Activated naive CD4-positive, alpha-beta T cell treated with anti-CD3 and anti-CD28 coated beads, Interleukin-2, amount 10 ng/mL, durations not matched to agents 7 days and 5 days (primary cell): ENCODE data around the gene TNNI3K.

Source experiments
- CTCF ChIA-PET: fragments of 350-600 bp; sonication (Branson Sonifier 250); formaldehyde crosslinking; loops from one replicate; lab custom pipeline; 2021; ENCODE audit warnings: antibody characterized with exemption; lab: Charles Lee
- DNase-seq: peaks from one replicate; pipeline ENCODE4 v3.0.0-alpha.2; 2020
- H3K27ac Mint-ChIP-seq: one replicate; pipeline ENCODE4 v1.8.0; 2021; ENCODE audit warnings: mild to moderate bottlenecking, moderate library complexity, mixed read lengths
- H3K27me3 Mint-ChIP-seq: one replicate; pipeline ENCODE4 v1.8.0; 2021; ENCODE audit warnings: mild to moderate bottlenecking, mixed read lengths
- H3K36me3 Mint-ChIP-seq: one replicate; pipeline ENCODE4 v1.8.0; 2021; ENCODE audit warnings: mixed read lengths
- H3K4me1 Mint-ChIP-seq: one replicate; pipeline ENCODE4 v1.8.0; 2021; ENCODE audit warnings: mixed read lengths
- H3K4me3 Mint-ChIP-seq: one replicate; pipeline ENCODE4 v1.8.0; 2021; ENCODE audit warnings: mild to moderate bottlenecking, moderate library complexity, mixed read lengths
- H3K9me3 Mint-ChIP-seq: one replicate; pipeline ENCODE4 v1.8.0; 2021; ENCODE audit warnings: mixed read lengths

The TNNI3K gene

DNA sequence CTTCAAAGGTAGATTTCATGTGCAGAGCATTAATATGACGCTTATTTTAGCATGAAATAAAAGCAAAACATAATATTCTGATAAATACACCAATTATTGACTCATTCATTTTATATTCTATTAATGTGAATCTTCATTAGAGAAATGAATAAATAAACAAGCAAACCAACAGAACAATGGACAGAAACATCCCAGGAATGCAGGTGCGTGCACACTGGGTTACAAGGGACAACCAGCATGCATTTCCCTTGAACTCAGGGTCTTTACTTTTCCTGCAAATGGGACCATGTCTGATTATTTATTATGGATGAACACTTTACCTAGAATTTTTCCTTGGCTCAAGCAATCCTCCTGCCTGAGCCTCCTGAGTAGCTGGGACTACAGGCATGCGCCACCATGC lies 263.7 kb downstream of the TNNI3K start:
- no peak overlapping the region for H3K27ac Mint-ChIP-seq
- CTCF ChIA-PET: no interaction called here

DNA sequence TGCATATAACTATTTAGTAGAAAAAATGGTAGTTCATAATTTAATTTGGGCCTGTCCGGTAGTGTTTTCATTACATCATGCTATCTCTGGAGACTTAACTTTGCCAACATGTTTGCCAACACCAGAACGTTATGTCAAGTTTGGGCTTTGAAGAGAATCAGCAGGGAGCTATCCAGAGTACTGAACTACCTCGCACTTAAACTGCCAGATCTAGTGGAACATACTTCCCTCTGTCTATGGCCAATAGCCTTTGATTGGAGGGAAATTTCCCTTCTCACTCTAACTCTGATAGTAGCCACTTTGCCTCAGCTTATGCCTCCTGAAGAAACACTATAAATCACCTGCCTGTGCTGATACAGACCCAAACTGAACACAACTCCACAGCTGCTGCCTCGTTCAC lies 267.2 kb downstream of the TNNI3K start:
- CTCF ChIA-PET: interaction anchor here (0.7 to 1.5 kb wide), 2 partner anchors 10 to 187 kb away, joined by 3 to 7 read pairs; partner anchors contain the start of gene LRRC53
- Mint-ChIP-seq H3K4me3 (no peak overlapping the region), H3K9me3 (no peaks in the 10 kb centered on the region), H3K27me3 (no peaks in the 10 kb centered on the region), H3K27ac (no peak overlapping the region), H3K4me1 (no peaks in the 10 kb centered on the region), H3K36me3 (no peaks in the 10 kb centered on the region)
- no peak for DNase-seq

More for the DNA sequence above, 263.7 kb downstream of the TNNI3K start:
- no peak overlapping the region for H3K4me3 Mint-ChIP-seq
- no peaks in the 10 kb centered on the region for H3K36me3 Mint-ChIP-seq
- no peaks in the 10 kb centered on the region for H3K4me1 Mint-ChIP-seq
- H3K9me3 Mint-ChIP-seq: no peaks in the 10 kb centered on the region
- DNase-seq: no peak
- H3K27me3 Mint-ChIP-seq: no peaks in the 10 kb centered on the region

GRCh38 chr1:74502858-74503257 lies 267.7 kb downstream of the TNNI3K start:
- H3K4me1 Mint-ChIP-seq: no peaks in the 10 kb centered on the region
- no peaks in the 10 kb centered on the region for H3K36me3 Mint-ChIP-seq
- CTCF ChIA-PET: interaction anchor here (0.7 to 1.5 kb wide), 2 partner anchors 9 to 187 kb away, joined by 3 to 7 read pairs; partner anchors contain the start of gene LRRC53
- DNase-seq: no peak
- H3K27me3 Mint-ChIP-seq: no peaks in the 10 kb centered on the region
- H3K9me3 Mint-ChIP-seq: no peaks in the 10 kb centered on the region
- H3K27ac Mint-ChIP-seq: no peak overlapping the region
- no peak overlapping the region for H3K4me3 Mint-ChIP-seq

DNA sequence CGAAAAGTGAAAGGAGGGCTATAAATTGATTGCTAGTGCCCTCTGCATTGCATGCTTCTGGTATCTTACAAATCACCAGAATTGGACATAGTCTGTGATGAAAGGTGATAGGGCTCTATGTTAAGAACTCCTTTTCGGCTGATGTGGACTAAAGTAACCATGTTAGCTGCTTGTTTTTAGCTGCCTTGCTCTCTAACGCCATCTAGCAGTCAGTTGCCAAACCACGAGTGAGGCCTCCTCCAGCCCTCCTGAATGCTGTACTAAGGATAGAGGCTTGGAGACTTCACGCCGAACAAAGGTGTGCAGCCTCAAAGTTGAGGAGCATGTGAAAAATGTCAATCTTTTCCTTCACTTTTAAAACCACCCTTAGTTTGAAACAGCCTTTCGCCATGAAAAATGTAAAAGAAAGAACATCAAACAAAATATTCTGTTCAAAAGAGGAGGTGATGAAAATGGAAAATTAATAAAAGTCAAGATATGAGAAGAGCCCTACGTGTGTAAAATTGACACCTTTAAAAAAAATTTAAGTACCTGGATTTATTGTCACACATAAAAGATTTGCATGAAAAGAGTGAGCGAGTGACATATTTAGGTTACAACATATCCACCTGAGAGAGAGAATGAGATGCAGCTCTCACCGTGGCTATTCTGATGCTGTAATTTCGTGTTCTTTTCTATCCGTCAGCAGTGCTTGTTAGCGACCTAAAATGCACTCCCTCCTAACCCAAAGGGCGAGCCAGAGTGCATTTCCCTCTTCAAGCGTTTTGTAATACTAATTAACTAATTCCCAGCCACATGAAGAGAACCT lies 269.1 kb downstream of the TNNI3K start:
- no peaks in the 10 kb centered on the region for H3K36me3 Mint-ChIP-seq
- H3K4me1 Mint-ChIP-seq: no peaks in the 10 kb centered on the region
- no peak overlapping the region for H3K4me3 Mint-ChIP-seq
- no peaks in the 10 kb centered on the region for H3K9me3 Mint-ChIP-seq
- peak; percentile 47 for DNase-seq
- no peaks in the 10 kb centered on the region for H3K27me3 Mint-ChIP-seq
- no peak overlapping the region for H3K27ac Mint-ChIP-seq
- CTCF ChIA-PET: interaction anchor here (0.7 kb wide), 1 partner anchor 107 kb away, joined by 3 read pairs; no protein-coding TSS in a partner anchor

- Mint-ChIP-seq H3K36me3 (no peaks in the 10 kb centered on the region), H3K4me3 (no peak overlapping the region), H3K27me3 (no peaks in the 10 kb centered on the region), H3K4me1 (no peaks in the 10 kb centered on the region), H3K27ac (no peak overlapping the region), H3K9me3 (no peaks in the 10 kb centered on the region)
- CTCF ChIA-PET: no interaction called here
- DNase-seq: no peak
These were observed 269.8 kb downstream of the TNNI3K start for GRCh38 chr1:74504933-74505512.

DNA sequence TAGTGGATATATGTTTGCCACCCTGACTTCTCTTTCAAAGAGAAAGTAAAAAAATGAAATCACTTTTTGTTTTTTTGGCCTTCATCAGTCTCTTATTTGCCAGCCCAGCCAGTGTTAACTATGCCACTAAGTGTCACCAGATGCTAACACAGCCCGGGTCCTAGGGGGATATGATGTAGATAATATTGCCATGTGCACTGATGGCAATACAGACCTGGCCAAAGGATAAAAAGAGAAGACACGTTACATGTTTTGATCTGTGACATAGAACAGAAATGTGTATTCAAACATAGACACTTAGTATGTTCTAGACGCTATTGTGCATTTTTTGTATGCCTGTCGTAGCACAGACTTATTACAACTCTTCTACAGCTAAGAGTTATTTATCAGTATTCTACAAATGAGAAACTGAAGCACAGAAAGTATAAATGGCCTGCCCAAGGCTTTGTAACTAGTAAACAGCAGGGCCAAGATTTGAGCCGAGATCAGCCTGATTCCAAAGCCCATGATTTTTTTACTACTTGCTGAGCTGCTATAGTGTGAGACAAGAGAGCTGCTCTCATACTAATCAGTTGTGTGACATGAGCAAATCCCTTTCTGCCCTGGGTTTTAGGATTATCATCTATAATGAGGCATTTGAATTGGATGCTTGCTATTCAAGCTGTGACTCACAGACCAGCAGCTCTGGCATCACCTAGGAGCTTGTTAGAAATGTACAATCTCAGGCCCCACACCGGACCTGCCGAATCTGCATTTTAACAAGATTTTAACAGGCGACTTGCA lies 270.9 kb downstream of the TNNI3K start:
- H3K9me3 Mint-ChIP-seq: no peaks in the 10 kb centered on the region
- no peak for DNase-seq
- H3K4me3 Mint-ChIP-seq: no peak overlapping the region
- H3K4me1 Mint-ChIP-seq: no peaks in the 10 kb centered on the region
- H3K27ac Mint-ChIP-seq: no peak overlapping the region
- H3K27me3 Mint-ChIP-seq: no peaks in the 10 kb centered on the region
- no peaks in the 10 kb centered on the region for H3K36me3 Mint-ChIP-seq
- CTCF ChIA-PET: no interaction called here

DNA sequence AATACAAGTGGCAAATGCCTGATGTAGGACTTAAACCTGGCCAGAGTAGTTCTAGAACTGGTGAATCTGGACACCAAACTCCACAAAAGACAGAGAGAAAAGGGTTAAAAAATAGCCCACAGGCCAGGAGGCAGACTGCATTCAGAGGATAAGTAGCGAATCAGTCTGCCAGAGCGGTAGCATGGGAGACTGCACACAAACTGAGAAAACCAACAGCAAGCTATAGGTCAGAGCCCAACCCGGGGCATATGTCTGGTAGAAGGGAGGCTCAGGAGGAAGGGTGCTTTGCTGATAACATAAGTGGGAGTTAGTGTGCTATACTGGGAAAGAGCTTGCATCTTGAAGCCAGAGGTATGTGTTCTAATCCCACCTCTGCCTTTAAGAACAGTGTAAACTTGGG lies 273.3 kb downstream of the TNNI3K start:
- H3K27ac Mint-ChIP-seq: peak overlapping the region; percentile 24
- no peak overlapping the region for H3K4me3 Mint-ChIP-seq
- CTCF ChIA-PET: no interaction called here
- H3K9me3 Mint-ChIP-seq: no peaks in the 10 kb centered on the region
- DNase-seq: no peak
- no peaks in the 10 kb centered on the region for H3K36me3 Mint-ChIP-seq
- H3K27me3 Mint-ChIP-seq: no peaks in the 10 kb centered on the region
- no peaks in the 10 kb centered on the region for H3K4me1 Mint-ChIP-seq

- CTCF ChIA-PET: interaction anchor here (1.2 kb wide), 1 partner anchor 9 kb away, joined by 7 read pairs; no protein-coding TSS in a partner anchor
- DNase-seq: no peak
- H3K36me3 Mint-ChIP-seq: no peaks in the 10 kb centered on the region
- no peaks in the 10 kb centered on the region for H3K4me1 Mint-ChIP-seq
- H3K27me3 Mint-ChIP-seq: no peaks in the 10 kb centered on the region
- no peaks in the 10 kb centered on the region for H3K9me3 Mint-ChIP-seq
- H3K27ac Mint-ChIP-seq: no peak within 1 kb of the TSS
- no peak within 1 kb of the TSS for H3K4me3 Mint-ChIP-seq
These were observed 277.2 kb downstream of the TNNI3K start, which contains the start of gene LRRC53 for GRCh38 chr1:74512170-74512915. TSS of gene LRRC53 (minus strand) at chr1:74512611. CDS start at chr1:74483349, 29,262 bp downstream.

- H3K4me3 Mint-ChIP-seq: no peak overlapping the region
- no peaks in the 10 kb centered on the region for H3K4me1 Mint-ChIP-seq
- H3K27ac Mint-ChIP-seq: no peak overlapping the region
- no peaks in the 10 kb centered on the region for H3K27me3 Mint-ChIP-seq
- no peak for DNase-seq
- CTCF ChIA-PET: interaction anchor here (0.7 kb wide), 1 partner anchor 18 kb away, joined by 4 read pairs; no protein-coding TSS in a partner anchor
- H3K9me3 Mint-ChIP-seq: no peaks in the 10 kb centered on the region
- H3K36me3 Mint-ChIP-seq: no peaks in the 10 kb centered on the region
These were observed 278.5 kb downstream of the TNNI3K start for GRCh38 chr1:74513411-74514300.

GRCh38 chr1:74517599-74518051 lies 282.4 kb downstream of the TNNI3K start:
- Mint-ChIP-seq H3K36me3 (no peaks in the 10 kb centered on the region), H3K27me3 (no peaks in the 10 kb centered on the region), H3K4me1 (no peaks in the 10 kb centered on the region), H3K9me3 (no peaks in the 10 kb centered on the region), H3K27ac (no peak overlapping the region), H3K4me3 (no peak overlapping the region)
- CTCF ChIA-PET: no interaction called here
- no peak for DNase-seq

DNA sequence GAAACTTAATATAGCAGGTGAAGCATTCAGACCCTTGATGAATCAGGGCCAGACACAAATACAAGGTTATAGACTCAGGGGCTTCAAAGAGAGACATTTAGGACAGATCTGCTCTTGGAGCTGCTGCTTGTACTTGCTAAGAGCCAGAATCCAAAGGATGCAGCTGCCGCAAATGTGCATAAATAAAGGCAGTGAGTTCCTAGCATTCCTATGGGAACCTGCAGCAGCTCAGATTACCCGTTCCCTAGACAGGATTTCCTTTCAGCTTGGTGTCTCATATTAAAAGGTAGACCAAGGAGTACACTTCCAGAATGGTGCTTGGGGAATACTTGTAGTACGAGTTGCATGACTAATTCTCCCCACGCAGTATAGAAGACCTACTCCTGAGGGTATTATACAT lies 287.0 kb downstream of the TNNI3K start:
- Mint-ChIP-seq H3K4me1 (no peaks in the 10 kb centered on the region), H3K9me3 (no peaks in the 10 kb centered on the region), H3K4me3 (no peak overlapping the region), H3K27me3 (no peaks in the 10 kb centered on the region), H3K27ac (no peak overlapping the region), H3K36me3 (no peaks in the 10 kb centered on the region)
- no peak for DNase-seq
- CTCF ChIA-PET: no interaction called here

- H3K4me1 Mint-ChIP-seq: no peaks in the 10 kb centered on the region
- CTCF ChIA-PET: no interaction called here
- H3K27ac Mint-ChIP-seq: no peak overlapping the region
- H3K9me3 Mint-ChIP-seq: no peaks in the 10 kb centered on the region
- no peak for DNase-seq
- no peak overlapping the region for H3K4me3 Mint-ChIP-seq
- no peaks in the 10 kb centered on the region for H3K36me3 Mint-ChIP-seq
- H3K27me3 Mint-ChIP-seq: no peaks in the 10 kb centered on the region
These were observed 288.8 kb downstream of the TNNI3K start for GRCh38 chr1:74523873-74524480.
